AG04449 (cell line): Measurements from ENCODE around the gene DENND4A.

Experiments used
- CTCF ChIA-PET: fragments of 350-600 bp; formaldehyde crosslinking; extraction: SDS; loops from one replicate; lab custom pipeline; 2021; ENCODE audit warnings: antibody characterized with exemption; lab: Yijun Ruan, JAX
- POLR2A ChIA-PET: fragments of 400-600, 350-600 bp; formaldehyde crosslinking; extraction: SDS; loops from one replicate; lab custom pipeline; 2020; ENCODE audit warnings: antibody characterized with exemption, inconsistent platforms; lab: Yijun Ruan, JAX
- DNase-seq: peaks from one replicate; pipeline ENCODE4 v3.0.0-alpha.2; 2010; ENCODE audit warnings: low read depth, low spot score
- H3K4me3 ChIP-seq: 2 replicates; pipeline ENCODE4 v1.5.1; 2011; ENCODE audit warnings: low read depth, mild to moderate bottlenecking, control low read depth, low read length
- CTCF ChIP-seq: IDR thresholded peaks from one replicate; pipeline ENCODE4 v1.5.1; 2011; ENCODE audit warnings: mild to moderate bottlenecking, moderate library complexity, low read length, control low read depth, inconsistent platforms; ENCODE audit not compliant: insufficient read depth; ENCODE audit errors: missing control alignments

DENND4A gene

GRCh38 chr15:65829130-65829764 lies 37.2 kb upstream of the DENND4A start:
- POLR2A ChIA-PET, result no interaction called here
- H3K4me3 ChIP-seq, result no peak overlapping the region
- TF ChIP-seq CTCF, result peak; percentile 37
- DNase-seq, result no peak
- CTCF ChIA-PET, result interaction anchor here (0.7 to 1.5 kb wide), 11 partner anchors 9 to 218 kb away, joined by 3 to 9 read pairs (median 5); partner anchors contain the start of gene INTS14

GRCh38 chr15:65828585-65828984 lies 36.5 kb upstream of the DENND4A start:
- H3K4me3 ChIP-seq, result no peak overlapping the region
- DNase-seq, result no peak
- ChIA-PET CTCF (interaction anchor here (0.9 to 1.5 kb wide), 8 partner anchors 8 to 218 kb away, joined by 3 to 9 read pairs (median 5); partner anchors contain the start of gene INTS14), POLR2A (no interaction called here)
- no peak for TF ChIP-seq CTCF

GRCh38 chr15:65827065-65827464 lies 35.0 kb upstream of the DENND4A start:
- TF ChIP-seq CTCF, result no peak
- H3K4me3 ChIP-seq, result no peak overlapping the region
- POLR2A ChIA-PET, result no interaction called here
- CTCF ChIA-PET, result interaction anchor here (0.7 to 4.2 kb wide), 5 partner anchors 9 to 188 kb away, joined by 3 to 26 read pairs (median 3); no protein-coding TSS in a partner anchor
- DNase-seq, result no peak

GRCh38 chr15:65824941-65825544 lies 33.0 kb upstream of the DENND4A start:
- H3K4me3 ChIP-seq, result no peak overlapping the region
- no peak for TF ChIP-seq CTCF
- POLR2A ChIA-PET, result no interaction called here
- CTCF ChIA-PET, result interaction anchor here (0.7 to 4.2 kb wide), 19 partner anchors 7 to 290 kb away, joined by 3 to 26 read pairs (median 4); no protein-coding TSS in a partner anchor
- peak; percentile 28 for DNase-seq

- CTCF ChIA-PET, result interaction anchor here (0.6 to 4.2 kb wide), 29 partner anchors 8 to 228 kb away, joined by 3 to 26 read pairs (median 4); no protein-coding TSS in a partner anchor
- peak; percentile 75 for TF ChIP-seq CTCF
- no peak for DNase-seq
- POLR2A ChIA-PET, result no interaction called here
- H3K4me3 ChIP-seq, result no peak overlapping the region
Measured at GRCh38 chr15:65824031-65824743, 32.1 kb upstream of the DENND4A start.
